GF-D8 (cell line): ENCODE data around the gene TSPAN14.
"Not testable (repeated sequence)": the region's sequence is repeated elsewhere in the genome, so short reads cannot be mapped to it uniquely, and the experiment has no call there.

ENCODE experiments used
- DNase-seq: peaks from one replicate; lab custom pipeline; 2025; lab: John Stamatoyannopoulos, UW

The TSPAN14 gene

DNA sequence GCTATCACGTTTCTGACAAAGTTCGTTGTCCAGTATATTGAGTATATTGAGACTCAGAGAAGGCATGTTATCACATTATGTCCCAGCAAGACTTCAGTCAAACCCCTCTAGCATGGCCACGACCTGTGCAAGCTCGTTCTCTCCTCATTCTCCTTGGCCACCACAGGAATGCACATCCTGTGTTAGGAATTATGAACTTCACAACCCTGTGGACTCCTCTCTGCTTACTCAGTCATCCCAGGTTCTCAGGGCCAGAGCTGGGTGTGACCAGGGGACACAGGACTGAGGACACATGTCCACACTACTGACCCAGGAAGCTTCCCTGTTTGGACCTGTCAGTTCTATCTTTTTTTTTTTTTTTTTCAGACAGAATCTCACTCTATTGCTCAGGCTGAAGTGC, 87.9 kb downstream of the TSPAN14 start:
- no peak for DNase-seq

DNA sequence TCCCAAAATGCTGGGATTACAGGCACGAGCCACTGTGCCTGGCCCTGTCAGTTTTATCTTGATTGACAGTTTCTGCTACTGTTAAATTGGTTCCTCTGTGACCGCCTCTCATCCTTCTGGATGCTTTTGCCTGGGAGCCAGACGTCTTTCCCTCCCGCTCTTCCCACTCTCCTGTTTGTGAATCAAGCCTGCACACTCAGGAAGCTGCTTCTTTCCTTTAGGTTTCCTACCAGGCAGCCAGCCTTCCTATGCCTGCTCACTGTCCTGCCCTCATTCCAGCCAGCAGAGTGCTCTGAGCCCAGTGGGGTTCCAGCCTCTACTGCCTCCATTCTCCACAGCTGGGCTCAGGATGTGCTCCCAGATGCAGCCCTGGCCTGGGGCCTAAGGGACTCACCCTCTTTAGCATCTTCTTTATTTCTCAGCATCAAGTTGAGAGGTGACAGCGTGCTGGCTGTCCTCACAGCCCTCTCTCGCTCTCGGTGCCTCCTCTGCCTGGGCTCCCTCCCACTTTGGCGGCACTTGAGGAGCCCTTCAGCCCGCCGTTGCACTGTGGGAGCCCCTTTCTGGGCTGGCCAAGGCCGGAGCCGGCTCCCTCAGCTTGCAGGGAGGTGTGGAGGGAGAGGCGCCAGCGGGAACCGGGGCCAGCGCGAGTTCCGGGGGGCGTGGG, 88.7 kb downstream of the TSPAN14 start:
- no peak for DNase-seq

GRCh38 chr10:80543319-80543672, 89.2 kb downstream of the TSPAN14 start:
- DNase-seq: not testable (repeated sequence)

DNA sequence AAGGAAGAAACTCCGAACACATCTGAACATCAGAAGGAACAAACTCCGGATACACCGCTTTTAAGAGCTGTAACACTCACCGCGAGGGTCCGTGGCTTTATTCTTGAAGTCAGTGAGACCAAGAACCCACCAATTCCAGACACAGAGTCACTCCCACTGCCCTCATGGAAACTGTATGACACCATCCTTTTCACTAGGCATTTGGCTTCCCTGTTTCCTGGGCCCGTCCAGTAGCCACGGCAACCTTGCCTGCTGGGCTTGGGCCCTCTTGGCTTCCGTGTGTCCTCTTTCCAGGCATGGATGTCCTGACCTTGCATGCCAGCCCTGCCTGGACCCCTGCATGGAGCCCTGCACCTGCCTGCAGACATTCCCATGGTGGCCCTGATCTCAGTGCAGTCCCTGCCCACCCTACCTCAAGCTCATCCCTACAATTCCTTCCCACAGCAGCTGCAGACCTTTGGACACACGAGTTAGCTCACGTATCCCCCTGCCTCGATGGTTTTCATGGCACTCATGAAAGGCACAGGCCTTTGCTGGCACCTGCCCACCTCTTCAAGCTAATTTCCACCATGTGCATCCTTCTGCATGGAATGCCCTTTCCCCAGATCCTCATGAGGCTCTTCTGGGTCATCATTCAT, 90.3 kb downstream of the TSPAN14 start:
- no peak for DNase-seq

DNA sequence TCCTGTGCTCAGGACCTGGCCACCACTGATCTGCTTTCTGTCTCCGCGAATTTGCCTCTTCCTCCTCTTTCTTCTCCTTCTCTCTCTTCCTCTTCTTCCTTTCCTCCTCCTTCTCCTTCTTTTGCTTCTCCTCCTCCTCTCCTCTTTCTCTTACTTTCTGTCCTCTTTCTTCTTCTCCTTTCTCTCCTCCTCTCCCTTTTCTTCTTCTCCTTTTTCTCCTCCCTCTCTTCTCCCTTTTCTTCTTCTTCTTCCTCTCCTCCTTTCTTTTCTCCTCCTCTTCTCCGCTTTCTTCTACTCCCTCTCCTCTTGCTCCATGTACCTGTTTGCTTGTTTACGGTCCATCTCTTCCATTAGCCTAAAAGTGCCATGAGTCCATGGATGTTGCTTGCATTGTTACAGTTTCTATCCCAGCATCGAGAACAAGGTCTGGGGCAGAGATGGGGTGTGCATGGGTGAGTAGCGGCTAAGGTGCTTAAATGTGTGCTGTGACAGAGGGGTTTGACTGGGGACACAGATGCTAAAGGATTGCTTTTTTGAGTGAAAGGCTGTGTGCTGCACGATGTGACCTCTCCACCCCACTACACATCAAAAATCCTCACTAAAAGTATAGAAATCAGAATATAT, 91.3 kb downstream of the TSPAN14 start:
- no peak for DNase-seq

DNA sequence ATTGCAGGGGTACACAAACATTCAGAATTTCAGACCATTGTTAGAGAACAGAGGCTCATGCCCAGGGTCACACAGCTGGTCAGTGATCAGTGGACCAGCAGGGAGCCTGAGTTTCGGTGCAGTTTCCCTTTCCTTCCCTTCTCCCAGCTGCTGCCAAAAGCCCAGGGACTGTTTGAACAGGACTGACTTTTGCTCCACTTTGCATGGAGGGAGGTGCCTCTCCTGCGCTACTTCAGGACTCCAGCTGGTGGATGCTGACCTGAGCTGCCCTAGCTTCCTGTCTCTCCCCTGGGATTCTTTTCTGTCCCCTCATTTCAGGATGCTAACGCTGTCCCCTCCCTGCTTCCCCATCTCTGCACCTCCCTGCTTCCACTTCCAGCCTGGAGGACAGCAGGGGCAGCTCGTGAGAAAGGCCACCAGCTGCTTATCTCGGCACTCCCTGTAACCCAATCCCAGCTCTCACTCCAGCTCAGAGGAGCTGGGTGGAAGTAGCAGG, 98.1 kb downstream of the TSPAN14 start:
- no peak for DNase-seq

- no peak for DNase-seq
Observed at GRCh38 chr10:80553436-80553835, 99.3 kb downstream of the TSPAN14 start.

- no peak for DNase-seq
Observed at GRCh38 chr10:80554050-80554449, 99.9 kb downstream of the TSPAN14 start.

DNA sequence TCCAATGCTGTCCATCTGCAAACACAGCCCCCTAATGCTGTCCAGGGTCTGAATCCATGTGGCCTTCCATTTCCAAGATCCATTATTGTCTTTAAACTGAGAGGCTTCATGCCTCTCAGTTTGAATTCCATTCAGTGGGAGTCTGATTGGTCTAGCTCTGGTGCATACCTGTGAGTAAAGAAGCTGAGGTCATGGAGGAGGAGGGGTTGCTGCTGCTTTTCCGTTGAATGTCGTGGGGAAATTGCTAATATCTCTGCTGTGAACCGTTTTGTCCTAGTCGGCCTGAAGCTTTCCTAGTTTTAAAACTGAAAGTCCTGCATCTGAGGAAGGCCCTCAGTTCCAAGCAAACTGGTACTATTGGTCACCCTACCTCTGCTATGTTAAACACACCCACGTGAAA, 101.3 kb downstream of the TSPAN14 start:
- no peak for DNase-seq

DNA sequence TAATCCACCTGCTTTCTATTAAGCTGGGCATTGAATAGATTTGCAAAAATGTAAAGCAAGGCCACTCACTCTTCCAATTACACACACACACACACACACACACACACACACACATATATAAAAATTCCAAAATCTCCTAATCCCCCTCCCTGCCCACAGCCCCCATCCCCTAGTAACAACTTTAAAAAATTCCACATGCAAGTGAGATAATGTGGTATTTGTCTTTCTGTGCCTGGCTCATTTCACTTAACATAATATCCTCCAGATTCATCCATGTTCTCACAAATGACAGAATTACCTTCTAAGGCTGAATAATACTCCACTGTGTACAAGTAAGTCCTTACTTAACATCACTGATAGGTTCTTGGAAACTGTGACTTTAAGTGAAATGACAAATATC, 107.8 kb downstream of the TSPAN14 start:
- DNase-seq: no peak

DNA sequence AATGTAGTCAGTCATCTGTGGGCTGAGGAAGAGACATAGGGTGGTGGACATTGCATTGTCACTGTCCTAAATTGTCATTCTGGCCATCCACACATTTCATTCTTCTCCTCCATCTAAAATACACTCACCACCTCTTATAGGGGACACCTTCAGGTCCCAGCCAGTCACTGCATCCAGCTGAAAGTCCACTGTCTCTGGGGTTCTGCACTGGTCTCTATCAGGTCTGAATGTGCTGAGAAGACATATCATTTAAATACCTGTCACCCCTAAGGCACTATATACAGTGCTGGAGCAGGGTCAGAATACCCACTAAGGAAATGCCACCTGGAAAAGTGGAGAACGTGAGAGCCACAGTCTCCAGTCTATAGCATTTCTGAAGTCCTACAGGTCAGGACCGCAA, 113.2 kb downstream of the TSPAN14 start:
- DNase-seq: no peak

GRCh38 chr10:80569131-80569895, 115.2 kb downstream of the TSPAN14 start:
- DNase-seq: no peak

DNA sequence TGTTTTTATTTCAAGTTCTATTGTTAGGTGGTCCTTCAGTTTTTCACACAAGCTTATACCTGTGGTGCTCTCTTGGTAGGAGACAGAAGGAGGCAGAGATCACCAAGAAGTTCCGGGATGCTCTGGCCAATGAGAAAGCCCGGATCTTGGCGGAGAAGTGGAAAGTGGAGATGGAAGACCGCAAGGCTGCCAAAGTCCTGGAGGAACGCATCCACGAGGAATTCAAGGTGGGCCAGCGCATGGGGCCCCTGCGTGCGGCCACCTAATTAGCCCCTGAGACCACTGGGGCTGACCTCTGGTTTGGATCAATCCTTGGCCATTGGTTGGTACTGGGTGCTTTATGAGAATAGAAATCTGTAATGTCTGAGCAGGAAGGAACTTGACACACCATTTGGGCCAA, 117.2 kb downstream of the TSPAN14 start:
- DNase-seq: no peak

GRCh38 chr10:80579181-80579763, 125.2 kb downstream of the TSPAN14 start:
- no peak for DNase-seq

- no peak for DNase-seq
Observed at GRCh38 chr10:80579849-80580637, 125.9 kb downstream of the TSPAN14 start.

DNA sequence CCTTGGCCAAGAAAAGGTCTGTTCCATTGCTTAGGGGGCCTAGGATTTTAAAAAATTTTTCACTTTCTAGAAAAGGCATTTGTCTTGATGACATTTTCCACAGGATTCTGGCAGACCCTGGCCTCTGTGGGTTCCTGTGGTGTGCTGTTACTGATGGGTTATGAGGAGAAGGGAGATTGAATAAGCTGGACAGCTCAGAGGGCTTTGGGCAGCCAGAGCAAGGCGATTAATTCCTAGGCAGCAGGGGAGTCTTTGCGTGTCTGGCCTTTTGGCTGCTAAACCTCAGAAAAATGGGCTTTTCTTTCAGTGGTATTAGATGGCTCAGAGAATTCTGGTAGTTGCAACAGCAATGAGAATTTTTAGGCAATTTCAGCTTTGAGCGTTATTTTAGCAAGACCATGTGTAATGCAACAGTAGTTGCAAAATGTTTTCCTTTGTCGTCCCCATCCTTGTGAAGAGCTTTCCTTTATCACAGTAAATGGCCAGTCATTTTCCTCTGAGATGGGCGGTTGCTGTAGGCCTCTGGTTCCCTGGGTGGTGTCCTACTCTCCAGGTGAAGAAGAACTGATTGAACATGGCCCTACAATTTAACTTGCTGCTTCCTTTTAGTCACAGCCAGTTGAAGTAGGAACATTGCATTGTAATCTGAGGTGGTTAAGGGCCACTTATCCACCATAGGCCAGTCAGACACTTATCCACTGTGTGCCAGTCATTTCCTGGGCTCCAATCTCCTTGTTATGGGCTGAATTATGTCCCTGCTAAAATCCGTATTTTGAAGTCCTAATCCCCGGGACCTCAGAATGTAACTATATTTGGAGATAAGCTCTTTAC, 126.7 kb downstream of the TSPAN14 start:
- no peak for DNase-seq

GRCh38 chr10:80581469-80581835, 127.3 kb downstream of the TSPAN14 start:
- DNase-seq: no peak

- no peak for DNase-seq
Observed at GRCh38 chr10:80582286-80582960, 128.3 kb downstream of the TSPAN14 start.
